ENCODE results near the gene TMEM254. TPM values are rescaled to one million over a fixed set of nuclear protein-coding genes. Genes with fewer than 3 reads are reported as not detected.
A peak's percentile ranks its signal among the peaks of the same experiment; 100 is the strongest.
"Not testable (repeated sequence)": the region's sequence is repeated elsewhere in the genome, so short reads cannot be mapped to it uniquely, and the experiment has no call there.

Gene TMEM254
- 1 to 10 TPM; 8.6 to 9.9 TPM for total RNA-seq

- H3K27ac ChIP-seq: peak within 1 kb of the TSS; percentile 89 to 94 (median 93)
- TF ChIP-seq CTCF (IDR thresholded peaks at IDR 0.05) (peak in 1 of 7 experiments; percentile 13), POLR2A (IDR thresholded peaks at IDR 0.05) (peak; percentile 59 to 85 (median 77))
- DNase-seq (peak; percentile 94 to 95 (median 94)), ATAC-seq (peak; percentile 91)
- H3K4me3 ChIP-seq: peak within 1 kb of the TSS; percentile 40 to 50
- H3K9me3 ChIP-seq: no peaks in the 10 kb centered on the region
- H3K36me3 ChIP-seq (replicated peaks in 1 of 2; ENCODE audit: insufficient read depth in 1 of 2, low read depth in 2 of 2): no peaks in the 10 kb centered on the region
- intact Hi-C loops (cut with DNase I): no loop called here
- 0% methylated on average over 1 to 61 of the region's 64 CpGs for WGBS, 2 donors
- no peaks in the 10 kb centered on the region for H3K27me3 ChIP-seq
- H3K4me1 ChIP-seq: peaks cover 16% of the 10 kb centered on the region
Observed at GRCh38 chr10:80078448-80079311, at the start of gene TMEM254. Gene TMEM254, plus strand, starts transcription at chr10:80078665. Its CDS starts 35 bp downstream, at chr10:80078700.

- H3K36me3 ChIP-seq (replicated peaks in 1 of 2; ENCODE audit: insufficient read depth in 1 of 2, low read depth in 2 of 2); H3K4me3 ChIP-seq; H3K27ac ChIP-seq; intact Hi-C loops (cut with DNase I); H3K4me1 ChIP-seq; H3K9me3 ChIP-seq; H3K27me3 ChIP-seq: not testable (repeated sequence)
- ATAC-seq: peak; percentile 47
- DNase-seq: peak in 3 of 4 donors; percentile 3 to 23 (median 15)
- peak in 3 of 7 experiments; percentile 9 to 24 (median 21) for TF ChIP-seq CTCF (IDR thresholded peaks at IDR 0.05)
- WGBS, 2 donors: 38 to 43% methylated on average over 1 to 3 of the region's 3 CpGs
Observed at GRCh38 chr10:80029205-80029604, 49.3 kb upstream of the TMEM254 start.

- 62 to 76% methylated on average over 4 to 5 of the region's 5 CpGs for WGBS, 2 donors
Observed at GRCh38 chr10:80029865-80030264, 48.6 kb upstream of the TMEM254 start.

GRCh38 chr10:80032503-80032902, 46.0 kb upstream of the TMEM254 start:
- no peaks in the 10 kb centered on the region for H3K27me3 ChIP-seq
- 80 to 84% methylated on average over 5 of the region's 5 CpGs for WGBS, 2 donors
- no peaks in the 10 kb centered on the region for H3K36me3 ChIP-seq (replicated peaks in 1 of 2; ENCODE audit: insufficient read depth in 1 of 2, low read depth in 2 of 2)
- H3K27ac ChIP-seq: no peak overlapping the region
- no peak for ATAC-seq
- H3K9me3 ChIP-seq: no peaks in the 10 kb centered on the region
- TF ChIP-seq CTCF (IDR thresholded peaks at IDR 0.05) (no peak), POLR2A (IDR thresholded peaks at IDR 0.05) (no peak)
- DNase-seq: no peak
- H3K4me1 ChIP-seq: no peaks in the 10 kb centered on the region
- intact Hi-C loops (cut with DNase I): no loop called here
- no peak overlapping the region for H3K4me3 ChIP-seq

More at GRCh38 chr10:80029865-80030264, 48.6 kb upstream of the TMEM254 start:
- H3K9me3 ChIP-seq; ATAC-seq; H3K36me3 ChIP-seq (replicated peaks in 1 of 2; ENCODE audit: insufficient read depth in 1 of 2, low read depth in 2 of 2); H3K4me1 ChIP-seq; H3K27me3 ChIP-seq; H3K4me3 ChIP-seq; H3K27ac ChIP-seq; intact Hi-C loops (cut with DNase I); DNase-seq: not testable (repeated sequence)

- 72 to 83% methylated on average over 5 of the region's 5 CpGs for WGBS, 2 donors
- H3K4me1 ChIP-seq; H3K4me3 ChIP-seq; H3K27me3 ChIP-seq; ATAC-seq; DNase-seq; H3K27ac ChIP-seq; H3K9me3 ChIP-seq; H3K36me3 ChIP-seq (replicated peaks in 1 of 2; ENCODE audit: insufficient read depth in 1 of 2, low read depth in 2 of 2); intact Hi-C loops (cut with DNase I): not testable (repeated sequence)
Observed at GRCh38 chr10:80034766-80035165, 43.7 kb upstream of the TMEM254 start.

GRCh38 chr10:80035430-80035829, 43.0 kb upstream of the TMEM254 start:
- 50 to 51% methylated on average over 3 of the region's 3 CpGs for WGBS, 2 donors
- H3K27me3 ChIP-seq; intact Hi-C loops (cut with DNase I); DNase-seq; H3K4me3 ChIP-seq; H3K36me3 ChIP-seq (replicated peaks in 1 of 2; ENCODE audit: insufficient read depth in 1 of 2, low read depth in 2 of 2); H3K27ac ChIP-seq; ATAC-seq; H3K4me1 ChIP-seq; H3K9me3 ChIP-seq: not testable (repeated sequence)

- intact Hi-C loops (cut with DNase I); ATAC-seq; H3K4me1 ChIP-seq; H3K4me3 ChIP-seq; H3K36me3 ChIP-seq (replicated peaks in 1 of 2; ENCODE audit: insufficient read depth in 1 of 2, low read depth in 2 of 2); H3K27me3 ChIP-seq; H3K9me3 ChIP-seq; DNase-seq; H3K27ac ChIP-seq: not testable (repeated sequence)
- 84 to 93% methylated on average over 5 of the region's 5 CpGs for WGBS, 2 donors
Observed at GRCh38 chr10:80036921-80037500, 41.5 kb upstream of the TMEM254 start.

- H3K36me3 ChIP-seq (replicated peaks in 1 of 2; ENCODE audit: insufficient read depth in 1 of 2, low read depth in 2 of 2); H3K27me3 ChIP-seq; DNase-seq; H3K27ac ChIP-seq; H3K4me3 ChIP-seq; H3K4me1 ChIP-seq; ATAC-seq; intact Hi-C loops (cut with DNase I); H3K9me3 ChIP-seq: not testable (repeated sequence)
- WGBS, 2 donors: 91% methylated on average over 1 of the region's 7 CpGs; no CpG with 5 or more reads in 1 of the 2 donors
Observed at GRCh38 chr10:80038226-80038625, 40.2 kb upstream of the TMEM254 start.

Measured in body of pancreas (tissue), 4 donors.